Hepatocyte (in vitro differentiated cells): ENCODE data around the gene TNRC6A. TPM values are rescaled to one million over a fixed set of nuclear protein-coding genes. Genes with fewer than 3 reads are reported as not detected.

Source experiments
- DNase-seq: peaks from one replicate; pipeline ENCODE4 v3.0.0-alpha.2; 2016; ENCODE audit warnings: low spot score
- H2AFZ ChIP-seq: fragments of 200-600 bp; sonication (generic); 2 replicates; pipeline ENCODE4 v1.6.0; 2016; ENCODE audit warnings: antibody characterized with exemption, mild to moderate bottlenecking
- H3K27ac ChIP-seq: fragments of 200-600 bp; sonication (generic); 2 replicates; pipeline ENCODE4 v1.5.1; 2016; ENCODE audit warnings: mild to moderate bottlenecking
- H3K27me3 ChIP-seq: fragments of 200-600 bp; sonication (generic); 2 replicates; pipeline ENCODE4 v1.6.1; 2016
- H3K36me3 ChIP-seq: fragments of 200-600 bp; sonication (generic); replicated peaks from 2 replicates; pipeline ENCODE4 v1.5.1; 2016; ENCODE audit warnings: low read depth; ENCODE audit not compliant: insufficient read depth
- H3K4me1 ChIP-seq: fragments of 200-600 bp; sonication (generic); 2 replicates; pipeline ENCODE4 v1.5.1; 2016; ENCODE audit warnings: mild to moderate bottlenecking, moderate library complexity; ENCODE audit not compliant: insufficient read depth
- H3K4me2 ChIP-seq: fragments of 200-600 bp; sonication (generic); 2 replicates; pipeline ENCODE4 v1.6.0; 2016
- H3K4me3 ChIP-seq: fragments of 200-600 bp; sonication (generic); 2 replicates; pipeline ENCODE4 v1.5.1; 2016; ENCODE audit warnings: mild to moderate bottlenecking
- H3K79me2 ChIP-seq: fragments of 200-600 bp; sonication (generic); 2 replicates; pipeline ENCODE4 v1.6.0; 2017; ENCODE audit warnings: mild to moderate bottlenecking
- H3K9me2 ChIP-seq: fragments of 200-600 bp; sonication (generic); replicated peaks from 2 replicates; pipeline ENCODE4 v1.6.0; 2017; ENCODE audit warnings: mild to moderate bottlenecking; ENCODE audit not compliant: insufficient read depth
- H3K9me3 ChIP-seq: fragments of 200-600 bp; sonication (generic); 2 replicates; pipeline ENCODE4 v1.5.1; 2016; ENCODE audit warnings: low read depth, mild to moderate bottlenecking
- H4K20me1 ChIP-seq: fragments of 200-600 bp; sonication (generic); 2 replicates; pipeline ENCODE4 v1.6.0; 2016; ENCODE audit warnings: mild to moderate bottlenecking; ENCODE audit not compliant: insufficient read depth, poor library complexity, severe bottlenecking
- EZH2 ChIP-seq: fragments of 200-600 bp; sonication (generic); IDR thresholded peaks from 2 replicates; pipeline ENCODE4 v1.6.1; 2016; ENCODE audit warnings: antibody characterized with exemption, mild to moderate bottlenecking, borderline replicate concordance
- EZH2phosphoT487 ChIP-seq: fragments of 200-600 bp; sonication (generic); IDR thresholded peaks from one replicate; pipeline ENCODE4 v1.6.1; 2018; ENCODE audit warnings: antibody characterized with exemption, mild to moderate bottlenecking, low read depth, moderate library complexity; ENCODE audit not compliant: unreplicated experiment, severe bottlenecking
- WGBS: methylation state at CpG from one replicate; pipeline ENCODE4 v1.1.6; 2016; ENCODE audit warnings: low lambda C conversion rate; ENCODE audit errors: missing lambda C conversion rate; 5-methylcytosine and 5-hydroxymethylcytosine counted together
- polyA plus RNA-seq: library from polyadenylated mRNA; unstranded; fragments of >200 nt; fragmentation: Nextera tagmentation; extraction: Ambion mirVana; gene quantifications from 2 replicates; pipeline ENCODE4 v1.2.1, GENCODE V29; 2016
- total RNA-seq: library from RNA; depleted of rRNA; stranded (reverse); fragments of >200 nt; gene quantifications from 2 replicates; pipeline ENCODE4 v1.2.3, GENCODE V29; 2014
- TF ChIP-seq, protein P1 (sequence below): fragments of 200-600 bp; sonication (generic); IDR thresholded peaks from 2 replicates; pipeline ENCODE4 v1.5.1; 2016; ENCODE audit warnings: antibody characterized with exemption, mild to moderate bottlenecking; ENCODE audit not compliant: poor library complexity

The TNRC6A gene
- total and polyA plus RNA-seq, 2 experiments from 2014 or later: 17.1 to 52.8 TPM

DNA sequence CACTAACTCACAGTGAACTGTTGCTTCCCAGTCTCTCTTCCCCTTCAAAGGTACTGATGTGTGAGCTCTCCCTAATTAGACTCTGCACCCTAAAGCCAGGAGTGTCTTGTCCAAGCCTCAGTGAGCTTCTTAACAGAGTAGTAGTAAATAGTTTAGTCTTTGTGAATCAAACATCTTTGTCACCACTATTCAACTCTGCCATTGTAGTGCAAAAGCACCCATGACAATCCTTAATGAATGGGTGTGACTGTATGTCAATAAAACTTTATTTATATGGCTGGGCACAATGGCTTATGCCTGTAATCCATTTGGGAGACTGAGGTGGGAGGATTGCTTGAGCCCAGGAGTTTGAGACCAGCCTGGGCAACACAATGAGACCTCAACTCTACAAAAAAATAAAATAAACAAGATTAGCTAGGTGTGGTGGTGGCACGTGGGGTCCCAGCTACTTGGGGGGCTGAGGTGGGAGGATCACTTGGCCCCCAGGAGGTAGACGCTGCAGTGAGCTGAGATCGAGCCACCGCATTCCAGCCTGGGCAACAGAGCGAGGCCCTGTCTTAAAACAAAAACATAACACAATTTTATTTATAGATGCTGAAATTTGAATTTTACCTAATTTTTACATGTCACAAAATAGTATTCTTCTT is 45.5 kb upstream of the TNRC6A start:
- no peak overlapping the region for H2AFZ ChIP-seq

DNA sequence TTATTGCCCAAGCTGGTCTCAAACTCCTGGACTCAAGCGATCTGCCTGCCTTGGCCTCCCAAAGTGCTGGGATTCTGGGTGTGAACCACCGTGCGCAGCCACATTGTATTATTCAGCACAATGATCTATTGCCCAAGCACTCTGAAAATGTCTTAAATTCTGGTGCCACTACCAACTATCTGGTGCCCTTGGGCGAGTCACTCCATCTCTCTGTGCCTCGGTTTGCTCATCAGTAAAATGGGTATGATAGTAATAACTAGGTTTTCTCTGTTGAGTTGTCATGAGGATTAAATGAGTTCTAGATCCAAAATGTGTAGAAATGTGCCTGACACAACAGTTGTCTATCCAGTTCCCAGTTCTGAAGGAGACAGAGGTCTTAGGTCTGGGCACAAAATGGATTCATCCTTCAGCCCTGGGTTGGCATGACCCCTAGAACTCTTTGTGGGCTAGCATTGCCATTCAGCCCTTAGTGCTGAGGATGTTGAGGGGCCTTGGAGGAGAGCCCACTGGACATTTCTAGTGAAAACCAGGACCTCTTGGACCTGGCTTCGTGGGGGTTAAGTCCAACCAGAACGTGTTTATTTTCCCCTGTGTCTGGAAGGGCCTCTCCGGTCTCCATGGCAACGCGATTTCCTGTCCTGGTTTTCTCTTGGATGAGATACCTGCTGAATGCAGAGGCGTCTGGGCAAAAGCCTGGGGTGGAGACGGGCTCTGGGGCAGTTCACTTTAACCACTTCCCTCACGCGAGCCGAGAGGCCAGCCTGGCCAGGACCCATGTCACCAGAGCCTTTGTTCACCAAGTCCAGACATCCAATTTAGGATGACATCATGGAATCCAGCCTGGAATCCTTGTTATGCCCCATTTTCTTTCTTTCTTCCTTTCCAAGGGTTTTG is 43.7 kb upstream of the TNRC6A start:
- no peaks in the 10 kb centered on the region for H3K27me3 ChIP-seq
- 36% methylated on average over 15 of the region's 15 CpGs for WGBS
- no peaks in the 10 kb centered on the region for H4K20me1 ChIP-seq
- peak overlapping the region; percentile 31 for H2AFZ ChIP-seq
- H3K4me2 ChIP-seq: peak overlapping the region; percentile 62
- no peaks in the 10 kb centered on the region for H3K79me2 ChIP-seq
- no peak for TF ChIP-seq EZH2phosphoT487
- TF ChIP-seq EZH2: no peak
- TF ChIP-seq, protein P1, sequence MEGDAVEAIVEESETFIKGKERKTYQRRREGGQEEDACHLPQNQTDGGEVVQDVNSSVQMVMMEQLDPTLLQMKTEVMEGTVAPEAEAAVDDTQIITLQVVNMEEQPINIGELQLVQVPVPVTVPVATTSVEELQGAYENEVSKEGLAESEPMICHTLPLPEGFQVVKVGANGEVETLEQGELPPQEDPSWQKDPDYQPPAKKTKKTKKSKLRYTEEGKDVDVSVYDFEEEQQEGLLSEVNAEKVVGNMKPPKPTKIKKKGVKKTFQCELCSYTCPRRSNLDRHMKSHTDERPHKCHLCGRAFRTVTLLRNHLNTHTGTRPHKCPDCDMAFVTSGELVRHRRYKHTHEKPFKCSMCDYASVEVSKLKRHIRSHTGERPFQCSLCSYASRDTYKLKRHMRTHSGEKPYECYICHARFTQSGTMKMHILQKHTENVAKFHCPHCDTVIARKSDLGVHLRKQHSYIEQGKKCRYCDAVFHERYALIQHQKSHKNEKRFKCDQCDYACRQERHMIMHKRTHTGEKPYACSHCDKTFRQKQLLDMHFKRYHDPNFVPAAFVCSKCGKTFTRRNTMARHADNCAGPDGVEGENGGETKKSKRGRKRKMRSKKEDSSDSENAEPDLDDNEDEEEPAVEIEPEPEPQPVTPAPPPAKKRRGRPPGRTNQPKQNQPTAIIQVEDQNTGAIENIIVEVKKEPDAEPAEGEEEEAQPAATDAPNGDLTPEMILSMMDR: no peak
- H3K27ac ChIP-seq: peak overlapping the region; percentile 81
- H3K9me2 ChIP-seq: no peaks in the 10 kb centered on the region
- no peaks in the 10 kb centered on the region for H3K9me3 ChIP-seq
- peak; percentile 92 for DNase-seq
- H3K36me3 ChIP-seq: no peaks in the 10 kb centered on the region
- peaks cover 14% of the 10 kb centered on the region for H3K4me1 ChIP-seq
- no peak overlapping the region for H3K4me3 ChIP-seq

More for the DNA sequence above, 45.5 kb upstream of the TNRC6A start:
- Histone ChIP-seq H3K4me2 (no peak overlapping the region), H3K27me3 (no peaks in the 10 kb centered on the region), H3K79me2 (no peaks in the 10 kb centered on the region), H3K9me2 (no peaks in the 10 kb centered on the region), H3K27ac (no peak overlapping the region), H3K4me3 (no peak overlapping the region), H3K9me3 (no peaks in the 10 kb centered on the region), H4K20me1 (no peaks in the 10 kb centered on the region), H3K4me1 (peaks cover 14% of the 10 kb centered on the region), H3K36me3 (no peaks in the 10 kb centered on the region)
- 81% methylated on average over 5 of the region's 5 CpGs for WGBS
- TF ChIP-seq EZH2: no peak
- TF ChIP-seq, protein P1: no peak
- no peak for TF ChIP-seq EZH2phosphoT487
- DNase-seq: no peak

DNA sequence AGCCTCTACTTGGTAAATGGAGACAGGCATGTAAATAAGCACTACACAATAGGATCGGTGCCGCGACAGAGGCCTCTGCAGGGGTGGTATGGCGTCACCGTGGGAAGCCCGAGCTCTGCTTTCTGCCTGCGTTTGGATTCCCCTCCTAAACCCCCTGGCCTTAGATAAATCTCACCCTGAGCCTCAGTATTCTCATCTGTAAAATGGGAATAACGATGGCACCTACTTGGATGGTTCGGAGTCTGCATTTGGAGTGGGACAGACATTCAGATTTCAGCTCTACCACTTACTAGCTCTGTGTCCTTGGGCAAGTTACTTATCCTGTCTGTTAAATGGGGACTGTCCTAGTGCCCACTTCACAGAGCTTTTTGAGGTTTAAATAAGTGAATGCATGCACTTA is 42.8 kb upstream of the TNRC6A start:
- peak overlapping the region; percentile 27 for H2AFZ ChIP-seq
- H3K9me3 ChIP-seq: no peaks in the 10 kb centered on the region
- DNase-seq: no peak
- H3K9me2 ChIP-seq: no peaks in the 10 kb centered on the region
- H4K20me1 ChIP-seq: no peaks in the 10 kb centered on the region
- H3K4me1 ChIP-seq: peaks cover 14% of the 10 kb centered on the region
- H3K4me3 ChIP-seq: no peak overlapping the region
- peak overlapping the region; percentile 81 for H3K27ac ChIP-seq
- H3K4me2 ChIP-seq: peak overlapping the region; percentile 62
- no peak for TF ChIP-seq EZH2phosphoT487
- TF ChIP-seq EZH2: no peak
- TF ChIP-seq, protein P1: no peak
- H3K79me2 ChIP-seq: no peaks in the 10 kb centered on the region
- H3K27me3 ChIP-seq: no peaks in the 10 kb centered on the region
- H3K36me3 ChIP-seq: no peaks in the 10 kb centered on the region
- WGBS: 54% methylated on average over 9 of the region's 9 CpGs
